AG08396 (cell line): ENCODE data around the gene USP17L10.
"Not testable (repeated sequence)": the region's sequence is repeated elsewhere in the genome, so short reads cannot be mapped to it uniquely, and the experiment has no call there.

Experiments used
- DNase-seq: peaks from one replicate; pipeline ENCODE4 v3.0.0; 2012; ENCODE audit warnings: low spot score, mixed read lengths

Gene USP17L10, protein sequence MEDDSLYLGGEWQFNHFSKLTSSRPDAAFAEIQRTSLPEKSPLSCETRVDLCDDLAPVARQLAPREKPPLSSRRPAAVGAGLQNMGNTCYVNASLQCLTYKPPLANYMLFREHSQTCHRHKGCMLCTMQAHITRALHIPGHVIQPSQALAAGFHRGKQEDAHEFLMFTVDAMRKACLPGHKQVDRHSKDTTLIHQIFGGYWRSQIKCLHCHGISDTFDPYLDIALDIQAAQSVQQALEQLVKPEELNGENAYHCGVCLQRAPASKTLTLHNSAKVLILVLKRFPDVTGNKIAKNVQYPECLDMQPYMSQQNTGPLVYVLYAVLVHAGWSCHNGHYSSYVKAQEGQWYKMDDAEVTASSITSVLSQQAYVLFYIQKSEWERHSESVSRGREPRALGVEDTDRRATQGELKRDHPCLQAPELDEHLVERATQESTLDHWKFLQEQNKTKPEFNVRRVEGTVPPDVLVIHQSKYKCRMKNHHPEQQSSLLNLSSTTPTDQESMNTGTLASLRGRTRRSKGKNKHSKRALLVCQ

DNA sequence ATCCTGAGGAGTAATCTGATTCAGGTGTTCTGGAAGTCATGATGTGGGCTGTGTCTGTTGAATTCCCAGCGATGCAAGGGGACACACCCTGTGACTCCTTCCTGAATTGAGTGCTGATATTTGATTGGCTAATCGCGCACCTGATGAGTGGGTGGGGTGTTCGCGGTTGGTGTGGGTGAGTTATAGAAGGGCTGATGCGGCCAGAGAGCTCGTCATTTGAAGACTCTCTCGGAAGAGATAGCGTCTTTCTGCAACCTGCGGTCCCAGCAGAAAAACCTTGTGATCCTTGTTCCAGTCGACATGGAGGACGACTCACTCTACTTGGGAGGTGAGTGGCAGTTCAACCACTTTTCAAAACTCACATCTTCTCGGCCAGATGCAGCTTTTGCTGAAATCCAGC lies at the start of gene USP17L10:
Gene USP17L10, plus strand, starts transcription at position 301 of the 400 bp plus-strand sequence. Its CDS starts 0 bp downstream, at position 301.
- DNase-seq, result not testable (repeated sequence)

DNA sequence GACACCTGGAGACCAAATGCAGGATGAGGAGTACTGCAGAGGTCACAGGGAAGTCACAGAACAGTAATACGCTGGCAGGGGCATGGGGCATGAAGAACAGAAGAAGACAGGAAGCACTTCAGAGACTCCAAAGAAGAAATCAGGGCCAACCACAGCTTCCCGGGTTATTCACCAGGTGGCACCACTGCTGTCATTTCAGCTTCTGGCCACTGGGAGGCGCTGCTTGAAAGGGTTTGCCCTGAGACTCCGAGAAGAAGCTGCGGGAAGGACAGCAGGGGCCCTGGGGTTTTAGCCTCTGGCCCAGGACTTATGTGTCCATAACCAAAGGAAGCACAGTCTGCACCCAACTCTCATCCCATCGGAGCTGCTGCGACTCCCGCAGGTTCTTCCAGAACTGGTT lies 44.5 kb upstream of the USP17L10 start:
- DNase-seq, result not testable (repeated sequence)

DNA sequence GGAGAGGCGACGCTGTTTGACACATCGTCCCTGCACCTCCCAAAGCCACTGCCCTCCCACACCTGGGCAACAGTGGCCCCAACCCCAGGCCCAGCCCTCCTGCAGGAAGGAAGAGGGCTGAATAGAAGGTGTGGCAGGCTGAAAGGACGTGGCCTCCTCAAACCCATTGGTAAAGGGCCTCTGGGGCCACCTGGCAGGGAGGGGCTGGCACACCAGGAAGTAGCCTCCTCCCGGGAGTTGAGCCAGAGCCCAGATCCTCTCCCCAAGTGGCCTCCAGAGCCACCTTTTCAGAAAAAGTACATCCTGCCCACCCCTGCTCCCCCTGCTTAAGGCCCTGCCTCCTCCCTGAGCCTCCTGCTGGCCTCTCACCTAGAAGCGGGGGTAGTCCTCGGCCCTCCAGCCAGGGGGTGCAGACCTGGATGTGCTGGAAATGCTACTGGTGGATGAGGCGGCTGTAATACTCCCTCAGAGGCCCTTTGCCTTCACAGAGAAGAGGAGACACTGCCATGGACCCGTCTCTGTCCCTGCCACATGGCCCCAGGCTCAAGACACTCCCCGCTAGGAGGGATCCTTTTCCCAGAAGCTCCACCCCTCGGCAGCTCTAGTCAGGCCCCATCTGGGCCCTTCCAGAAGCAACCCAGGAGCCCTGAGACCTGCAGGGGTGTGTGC lies 40.5 kb upstream of the USP17L10 start, which contains the start of gene FAM90A26:
Gene FAM90A26, plus strand, starts transcription at position 619 of the 669 bp plus-strand sequence. CDS start 2,764 bp downstream, outside the sequence.
- not testable (repeated sequence) for DNase-seq

DNA sequence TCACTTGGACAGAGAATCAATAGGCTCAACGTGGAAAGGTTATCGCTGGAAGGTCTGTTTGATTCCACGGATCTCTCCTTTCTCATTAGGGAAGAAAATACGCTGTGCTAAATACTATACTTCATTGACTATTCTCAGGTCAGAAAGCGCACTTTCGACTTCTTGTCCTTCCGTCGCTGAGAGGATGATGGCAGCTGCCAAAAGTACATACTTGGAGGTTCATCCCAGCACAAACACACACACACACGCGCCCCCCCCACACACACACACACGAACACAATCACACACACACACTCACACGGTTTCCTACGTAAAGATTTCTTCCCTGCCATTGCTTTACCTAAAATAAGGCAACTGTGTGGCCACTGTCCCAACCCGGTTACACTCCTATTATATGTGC lies 4.2 kb downstream of the USP17L10 start:
- not testable (repeated sequence) for DNase-seq

DNA sequence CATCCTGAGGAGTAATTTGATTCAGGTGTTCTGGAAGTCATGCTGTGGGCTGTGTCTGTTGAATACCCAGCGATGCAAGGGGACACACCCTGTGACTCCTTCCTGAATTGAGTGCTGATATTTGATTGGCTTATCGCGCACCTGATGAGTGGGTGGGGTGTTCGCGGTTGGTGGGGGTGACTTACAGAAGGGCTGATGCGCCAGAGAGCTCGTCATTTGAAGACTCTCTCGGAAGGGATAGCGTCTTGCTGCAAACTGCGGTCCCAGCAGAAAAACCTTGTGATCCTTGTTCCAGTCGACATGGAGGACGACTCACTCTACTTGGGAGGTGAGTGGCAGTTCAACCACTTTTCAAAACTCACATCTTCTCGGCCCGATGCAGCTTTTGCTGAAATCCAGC lies 4.6 kb downstream of the USP17L10 start, which contains the start of gene USP17L11:
Gene USP17L11, plus strand, starts transcription at position 301 of the 400 bp plus-strand sequence. Its CDS starts 0 bp downstream, at position 301.
- DNase-seq, result not testable (repeated sequence)

DNA sequence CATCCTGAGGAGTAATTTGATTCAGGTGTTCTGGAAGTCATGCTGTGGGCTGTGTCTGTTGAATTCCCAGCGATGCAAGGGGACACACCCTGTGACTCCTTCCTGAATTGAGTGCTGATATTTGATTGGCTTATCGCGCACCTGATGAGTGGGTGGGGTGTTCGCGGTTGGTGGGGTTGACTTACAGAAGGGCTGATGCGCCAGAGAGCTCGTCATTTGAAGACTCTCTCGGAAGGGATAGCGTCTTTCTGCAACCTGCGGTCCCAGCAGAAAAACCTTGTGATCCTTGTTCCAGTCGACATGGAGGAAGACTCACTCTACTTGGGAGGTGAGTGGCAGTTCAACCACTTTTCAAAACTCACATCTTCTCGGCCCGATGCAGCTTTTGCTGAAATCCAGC lies 9.4 kb downstream of the USP17L10 start, which contains the start of gene USP17L12:
Gene USP17L12, plus strand, starts transcription at position 301 of the 400 bp plus-strand sequence. Its CDS starts 0 bp downstream, at position 301.
- DNase-seq, result not testable (repeated sequence)

DNA sequence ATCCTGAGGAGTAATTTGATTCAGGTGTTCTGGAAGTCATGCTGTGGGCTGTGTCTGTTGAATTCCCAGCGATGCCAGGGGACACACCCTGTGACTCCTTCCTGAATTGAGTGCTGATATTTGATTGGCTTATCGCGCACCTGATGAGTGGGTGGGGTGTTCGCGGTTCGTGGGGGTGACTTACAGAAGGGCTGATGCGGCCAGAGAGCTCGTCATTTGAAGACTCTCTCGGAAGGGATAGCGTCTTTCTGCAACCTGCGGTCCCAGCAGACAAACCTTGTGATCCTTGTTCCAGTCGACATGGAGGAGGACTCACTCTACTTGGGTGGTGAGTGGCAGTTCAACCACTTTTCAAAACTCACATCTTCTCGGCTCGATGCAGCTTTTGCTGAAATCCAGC lies 14.1 kb downstream of the USP17L10 start, which contains the start of gene USP17L13:
Gene USP17L13, plus strand, starts transcription at position 301 of the 400 bp plus-strand sequence. Its CDS starts 0 bp downstream, at position 301.
- DNase-seq, result not testable (repeated sequence)

DNA sequence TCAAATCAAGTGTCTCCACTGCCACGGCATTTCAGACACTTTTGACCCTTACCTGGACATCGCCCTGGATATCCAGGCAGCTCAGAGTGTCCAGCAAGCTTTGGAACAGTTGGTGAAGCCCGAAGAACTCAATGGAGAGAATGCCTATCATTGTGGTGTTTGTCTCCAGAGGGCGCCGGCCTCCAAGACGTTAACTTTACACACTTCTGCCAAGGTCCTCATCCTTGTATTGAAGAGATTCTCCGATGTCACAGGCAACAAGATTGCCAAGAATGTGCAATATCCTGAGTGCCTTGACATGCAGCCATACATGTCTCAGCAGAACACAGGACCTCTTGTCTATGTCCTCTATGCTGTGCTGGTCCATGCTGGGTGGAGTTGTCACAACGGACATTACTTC lies 19.8 kb downstream of the USP17L10 start:
- not testable (repeated sequence) for DNase-seq

DNA sequence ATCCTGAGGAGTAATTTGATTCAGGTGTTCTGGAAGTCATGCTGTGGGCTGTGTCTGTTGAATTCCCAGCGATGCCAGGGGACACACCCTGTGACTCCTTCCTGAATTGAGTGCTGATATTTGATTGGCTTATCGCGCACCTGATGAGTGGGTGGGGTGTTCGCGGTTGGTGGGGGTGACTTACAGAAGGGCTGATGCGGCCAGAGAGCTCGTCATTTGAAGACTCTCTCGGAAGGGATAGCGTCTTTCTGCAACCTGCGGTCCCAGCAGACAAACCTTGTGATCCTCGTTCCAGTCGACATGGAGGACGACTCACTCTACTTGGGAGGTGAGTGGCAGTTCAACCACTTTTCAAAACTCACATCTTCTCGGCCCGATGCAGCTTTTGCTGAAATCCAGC lies 23.6 kb downstream of the USP17L10 start, which contains the start of gene USP17L15:
Gene USP17L15, plus strand, starts transcription at position 301 of the 400 bp plus-strand sequence. Its CDS starts 0 bp downstream, at position 301.
- DNase-seq, result not testable (repeated sequence)

DNA sequence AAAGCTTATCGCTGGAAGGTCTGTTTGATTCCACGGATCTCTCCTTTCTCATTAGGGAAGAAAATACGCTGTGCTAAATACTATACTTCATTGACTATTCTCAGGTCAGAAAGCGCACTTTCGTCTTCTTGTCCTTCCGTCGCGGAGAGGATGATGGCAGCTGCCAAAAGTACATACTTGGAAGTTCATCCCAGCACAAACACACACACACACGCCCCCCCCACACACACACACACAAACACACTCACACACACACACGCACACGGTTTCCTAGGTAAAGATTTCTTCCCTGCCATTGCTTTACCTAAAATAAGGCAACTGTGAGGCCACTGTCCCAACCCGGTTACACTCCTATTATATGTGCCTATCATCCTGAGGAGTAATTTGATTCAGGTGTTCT lies 28.0 kb downstream of the USP17L10 start:
- DNase-seq, result not testable (repeated sequence)

DNA sequence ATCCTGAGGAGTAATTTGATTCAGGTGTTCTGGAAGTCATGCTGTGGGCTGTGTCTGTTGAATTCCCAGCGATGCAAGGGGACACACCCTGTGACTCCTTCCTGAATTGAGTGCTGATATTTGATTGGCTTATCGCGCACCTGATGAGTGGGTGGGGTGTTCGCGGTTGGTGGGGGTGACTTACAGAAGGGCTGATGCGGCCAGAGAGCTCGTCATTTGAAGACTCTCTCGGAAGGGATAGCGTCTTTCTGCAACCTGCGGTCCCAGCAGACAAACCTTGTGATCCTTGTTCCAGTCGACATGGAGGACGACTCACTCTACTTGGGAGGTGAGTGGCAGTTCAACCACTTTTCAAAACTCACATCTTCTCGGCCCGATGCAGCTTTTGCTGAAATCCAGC lies 33.1 kb downstream of the USP17L10 start, which contains the start of gene USP17L17:
Gene USP17L17, plus strand, starts transcription at position 301 of the 400 bp plus-strand sequence. Its CDS starts 0 bp downstream, at position 301.
- DNase-seq, result not testable (repeated sequence)

DNA sequence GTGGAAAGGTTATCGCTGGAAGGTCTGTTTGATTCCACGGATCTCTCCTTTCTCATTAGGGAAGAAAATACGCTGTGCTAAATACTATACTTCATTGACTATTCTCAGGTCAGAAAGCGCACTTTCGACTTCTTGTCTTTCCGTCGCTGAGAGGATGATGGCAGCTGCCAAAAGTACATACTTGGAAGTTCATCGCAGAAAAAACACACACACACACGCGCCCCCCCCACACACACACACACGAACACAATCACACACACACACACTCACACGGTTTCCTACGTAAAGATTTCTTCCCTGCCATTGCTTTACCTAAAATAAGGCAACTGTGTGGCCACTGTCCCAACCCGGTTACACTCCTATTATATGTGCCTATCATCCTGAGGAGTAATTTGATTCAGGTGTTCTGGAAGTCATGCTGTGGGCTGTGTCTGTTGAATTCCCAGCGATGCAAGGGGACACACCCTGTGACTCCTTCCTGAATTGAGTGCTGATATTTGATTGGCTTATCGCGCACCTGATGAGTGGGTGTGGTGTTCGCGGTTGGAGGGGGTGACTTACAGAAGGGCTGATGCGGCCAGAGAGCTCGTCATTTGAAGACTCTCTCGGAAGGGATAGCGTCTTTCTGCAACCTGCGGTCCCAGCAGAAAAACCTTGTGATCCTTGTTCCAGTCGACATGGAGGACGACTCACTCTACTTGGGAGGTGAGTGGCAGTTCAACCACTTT lies 37.7 kb downstream of the USP17L10 start, which contains the start of gene USP17L18:
Gene USP17L18, plus strand, starts transcription at position 678 of the 728 bp plus-strand sequence. Its CDS starts 0 bp downstream, at position 678.
- DNase-seq, result not testable (repeated sequence)

DNA sequence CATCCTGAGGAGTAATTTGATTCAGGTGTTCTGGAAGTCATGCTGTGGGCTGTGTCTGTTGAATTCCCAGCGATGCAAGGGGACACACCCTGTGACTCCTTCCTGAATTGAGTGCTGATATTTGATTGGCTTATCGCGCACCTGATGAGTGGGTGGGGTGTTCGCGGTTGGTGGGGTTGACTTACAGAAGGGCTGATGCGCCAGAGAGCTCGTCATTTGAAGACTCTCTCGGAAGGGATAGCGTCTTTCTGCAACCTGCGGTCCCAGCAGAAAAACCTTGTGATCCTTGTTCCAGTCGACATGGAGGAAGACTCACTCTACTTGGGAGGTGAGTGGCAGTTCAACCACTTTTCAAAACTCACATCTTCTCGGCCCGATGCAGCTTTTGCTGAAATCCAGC lies 42.6 kb downstream of the USP17L10 start, which contains the start of gene USP17L19:
Gene USP17L19, plus strand, starts transcription at position 301 of the 400 bp plus-strand sequence. Its CDS starts 0 bp downstream, at position 301.
- not testable (repeated sequence) for DNase-seq

DNA sequence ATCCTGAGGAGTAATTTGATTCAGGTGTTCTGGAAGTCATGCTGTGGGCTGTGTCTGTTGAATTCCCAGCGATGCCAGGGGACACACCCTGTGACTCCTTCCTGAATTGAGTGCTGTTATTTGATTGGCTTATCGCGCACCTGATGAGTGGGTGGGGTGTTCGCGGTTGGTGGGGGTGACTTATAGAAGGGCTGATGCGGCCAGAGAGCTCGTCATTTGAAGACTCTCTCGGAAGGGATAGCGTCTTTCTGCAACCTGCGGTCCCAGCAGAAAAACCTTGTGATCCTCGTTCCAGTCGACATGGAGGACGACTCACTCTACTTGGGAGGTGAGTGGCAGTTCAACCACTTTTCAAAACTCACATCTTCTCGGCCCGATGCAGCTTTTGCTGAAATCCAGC lies 47.4 kb downstream of the USP17L10 start, which contains the start of gene USP17L20:
Gene USP17L20, plus strand, starts transcription at position 301 of the 400 bp plus-strand sequence. Its CDS starts 0 bp downstream, at position 301.
- DNase-seq, result not testable (repeated sequence)
